HG03108 (cell line): Measurements from ENCODE around the gene SAMD11.

Source experiments
- ATAC-seq: cut with Tn5 transposase; IDR thresholded peaks from one replicate; pipeline ENCODE4 v1.9.1; 2021; ENCODE audit warnings: moderate library complexity; ENCODE audit not compliant: unreplicated experiment

The SAMD11 gene

GRCh38 chr1:992362-992761 is 68.6 kb downstream of the SAMD11 start:
- no peak for ATAC-seq

- ATAC-seq = no peak
Measured at GRCh38 chr1:993379-993995, 69.8 kb downstream of the SAMD11 start.
